ENCODE data around the gene CDC45. TPM values are rescaled to one million over a fixed set of nuclear protein-coding genes. Genes with fewer than 3 reads are reported as not detected.
"Not testable (repeated sequence)": the region's sequence is repeated elsewhere in the genome, so short reads cannot be mapped to it uniquely, and the experiment has no call there.

Gene CDC45
- total and polyA plus RNA-seq, 7 donors = 0.14 to 16.6 (median 6.1) TPM; not detected in 3

DNA sequence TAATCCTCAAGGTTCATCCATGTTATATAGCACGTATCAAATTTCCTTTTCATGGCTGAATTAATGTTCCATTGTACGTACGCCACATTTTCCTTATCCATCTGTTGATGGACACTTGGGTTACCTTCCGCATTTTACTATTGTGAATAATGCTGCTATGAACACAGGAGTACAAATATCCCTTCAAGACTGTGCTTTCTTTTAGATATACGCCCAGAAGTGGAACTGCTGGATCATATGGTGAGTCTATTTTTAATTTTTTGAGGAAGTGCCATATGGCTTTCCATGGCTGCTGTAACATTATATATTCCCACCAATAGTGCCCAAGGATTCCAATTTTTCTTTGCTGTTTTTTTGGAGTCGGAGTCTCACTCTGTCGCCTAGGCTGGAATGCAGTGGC lies 41.4 kb upstream of the CDC45 start:
- DNase-seq = no peak
- H3K27ac ChIP-seq = no peak overlapping the region
- TF ChIP-seq, protein P1, sequence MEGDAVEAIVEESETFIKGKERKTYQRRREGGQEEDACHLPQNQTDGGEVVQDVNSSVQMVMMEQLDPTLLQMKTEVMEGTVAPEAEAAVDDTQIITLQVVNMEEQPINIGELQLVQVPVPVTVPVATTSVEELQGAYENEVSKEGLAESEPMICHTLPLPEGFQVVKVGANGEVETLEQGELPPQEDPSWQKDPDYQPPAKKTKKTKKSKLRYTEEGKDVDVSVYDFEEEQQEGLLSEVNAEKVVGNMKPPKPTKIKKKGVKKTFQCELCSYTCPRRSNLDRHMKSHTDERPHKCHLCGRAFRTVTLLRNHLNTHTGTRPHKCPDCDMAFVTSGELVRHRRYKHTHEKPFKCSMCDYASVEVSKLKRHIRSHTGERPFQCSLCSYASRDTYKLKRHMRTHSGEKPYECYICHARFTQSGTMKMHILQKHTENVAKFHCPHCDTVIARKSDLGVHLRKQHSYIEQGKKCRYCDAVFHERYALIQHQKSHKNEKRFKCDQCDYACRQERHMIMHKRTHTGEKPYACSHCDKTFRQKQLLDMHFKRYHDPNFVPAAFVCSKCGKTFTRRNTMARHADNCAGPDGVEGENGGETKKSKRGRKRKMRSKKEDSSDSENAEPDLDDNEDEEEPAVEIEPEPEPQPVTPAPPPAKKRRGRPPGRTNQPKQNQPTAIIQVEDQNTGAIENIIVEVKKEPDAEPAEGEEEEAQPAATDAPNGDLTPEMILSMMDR (IDR thresholded peaks at IDR 0.05) = no peak
- no peak for TF ChIP-seq POLR2AphosphoS5 (IDR thresholded peaks at IDR 0.05)
- TF ChIP-seq POLR2A (IDR thresholded peaks at IDR 0.05) = no peak
- no peak for TF ChIP-seq EP300 (IDR thresholded peaks at IDR 0.05)
- H3K4me1 ChIP-seq = peaks cover 0 to 7% (median 4%) of the 10 kb centered on the region in 4 donors
- H3K9me3 ChIP-seq = no peaks in the 10 kb centered on the region
- intact Hi-C loops (cut with DNase I) = loop anchor here (10.0 kb wide), 1 partner anchor 143 kb away; the partner anchor contains the start of gene CLTCL1
- peaks cover 0 to 63% (median 12%) of the 10 kb centered on the region in 4 donors for H3K36me3 ChIP-seq
- H3K4me3 ChIP-seq = no peak overlapping the region
- no peaks in the 10 kb centered on the region for H3K27me3 ChIP-seq
- WGBS, 2 donors = 95 to 97% methylated on average over 7 of the region's 7 CpGs

- WGBS, 2 donors = 85 to 92% methylated on average over 8 of the region's 8 CpGs
- peaks cover 5 to 64% (median 12%) of the 10 kb centered on the region in 4 donors for H3K36me3 ChIP-seq
- H3K27me3 ChIP-seq = no peaks in the 10 kb centered on the region
- H3K4me1 ChIP-seq = peaks cover 0 to 7% (median 3%) of the 10 kb centered on the region in 4 donors
- TF ChIP-seq EP300 (IDR thresholded peaks at IDR 0.05) (no peak), POLR2A (IDR thresholded peaks at IDR 0.05) (no peak), POLR2AphosphoS5 (IDR thresholded peaks at IDR 0.05) (no peak)
- TF ChIP-seq, protein P1 (IDR thresholded peaks at IDR 0.05) = no peak
- no peak overlapping the region for H3K4me3 ChIP-seq
- no peak overlapping the region for H3K27ac ChIP-seq
- intact Hi-C loops (cut with DNase I) = loop anchor here (10.0 kb wide), 1 partner anchor 414 kb away; the partner anchor contains the start of genes GNB1L and RTL10
- no peaks in the 10 kb centered on the region for H3K9me3 ChIP-seq
- no peak for DNase-seq
These were observed 39.1 kb upstream of the CDC45 start for GRCh38 chr22:19440411-19441195.

GRCh38 chr22:19442166-19442565 lies 37.6 kb upstream of the CDC45 start:
- DNase-seq = no peak
- Histone ChIP-seq H3K4me1 (peaks cover 0 to 20% (median 16%) of the 10 kb centered on the region in 4 donors), H3K27ac (no peak overlapping the region), H3K27me3 (no peaks in the 10 kb centered on the region), H3K36me3 (peaks cover 0 to 49% (median 8%) of the 10 kb centered on the region in 4 donors), H3K4me3 (no peak overlapping the region), H3K9me3 (no peaks in the 10 kb centered on the region)
- intact Hi-C loops (cut with DNase I) = loop anchor here (10.0 kb wide), 1 partner anchor 413 kb away; the partner anchor contains the start of genes GNB1L and RTL10
- no peak for TF ChIP-seq EP300 (IDR thresholded peaks at IDR 0.05)
- TF ChIP-seq, protein P1 (IDR thresholded peaks at IDR 0.05) = no peak
- no peak for TF ChIP-seq POLR2AphosphoS5 (IDR thresholded peaks at IDR 0.05)
- 84 to 97% methylated on average over 2 of the region's 2 CpGs for WGBS, 2 donors

DNA sequence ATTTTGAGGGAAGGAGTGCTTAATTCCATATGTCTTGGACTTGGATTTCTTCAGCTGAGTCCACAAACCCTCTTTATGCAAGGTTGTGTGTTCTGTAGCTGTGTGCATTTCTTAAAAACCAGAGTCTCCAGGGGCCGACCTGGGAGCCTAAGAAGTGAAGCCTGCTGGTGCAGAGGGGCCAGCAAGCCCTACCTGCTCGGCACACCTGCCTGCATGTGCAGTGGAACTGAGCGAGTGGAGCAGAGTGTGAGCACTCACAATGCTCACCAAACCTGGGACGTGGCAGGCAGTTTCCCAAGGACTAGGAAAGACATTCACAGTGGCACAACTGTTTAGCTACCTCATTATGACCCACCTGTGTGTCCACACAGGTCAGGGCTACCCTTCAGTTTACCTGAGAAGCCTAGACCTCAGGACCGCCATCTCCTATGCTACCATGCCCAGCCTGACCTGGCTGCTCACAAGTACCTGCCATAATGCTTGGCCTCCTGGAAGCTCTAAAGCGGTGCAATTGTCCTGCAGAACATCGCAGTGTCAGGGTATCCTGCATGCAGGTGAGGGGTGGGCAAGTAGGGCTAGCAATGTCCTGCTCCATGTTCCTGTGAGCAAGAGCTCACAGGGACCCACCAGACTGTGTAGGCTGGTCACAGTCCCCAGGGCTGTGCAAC lies 36.0 kb upstream of the CDC45 start:
- TF ChIP-seq, protein P1 (IDR thresholded peaks at IDR 0.05) = no peak
- TF ChIP-seq POLR2AphosphoS5 (IDR thresholded peaks at IDR 0.05) (no peak), EP300 (IDR thresholded peaks at IDR 0.05) (no peak), POLR2A (IDR thresholded peaks at IDR 0.05) (no peak)
- DNase-seq = no peak
- no peaks in the 10 kb centered on the region for H3K27me3 ChIP-seq
- H3K36me3 ChIP-seq = peaks cover 0 to 40% (median 8%) of the 10 kb centered on the region in 4 donors
- H3K4me1 ChIP-seq = peaks cover 0 to 27% (median 22%) of the 10 kb centered on the region in 4 donors
- intact Hi-C loops (cut with DNase I) = loop anchor here (10.0 kb wide), 1 partner anchor 411 kb away; the partner anchor contains the start of genes GNB1L and RTL10
- 82 to 93% methylated on average over 7 of the region's 7 CpGs for WGBS, 2 donors
- no peak overlapping the region for H3K27ac ChIP-seq
- no peaks in the 10 kb centered on the region for H3K9me3 ChIP-seq
- H3K4me3 ChIP-seq = no peak overlapping the region

GRCh38 chr22:19445279-19445982 lies 34.3 kb upstream of the CDC45 start:
- not testable (repeated sequence) for DNase-seq, H3K4me3 ChIP-seq, H3K27ac ChIP-seq, H3K9me3 ChIP-seq, H3K27me3 ChIP-seq
- H3K36me3 ChIP-seq = peaks cover 0 to 45% (median 8%) of the 10 kb centered on the region in 4 donors
- WGBS, 2 donors = 93 to 95% methylated on average over 9 of the region's 9 CpGs
- peaks cover 0 to 27% (median 23%) of the 10 kb centered on the region in 4 donors for H3K4me1 ChIP-seq
- intact Hi-C loops (cut with DNase I) = loop anchor here (5.0 to 10.0 kb wide), 4 partner anchors 268 to 497 kb away; partner anchors contain the start of genes COMT, DGCR2, GNB1L and RTL10

Data from sigmoid colon (tissue), 7 donors.